Testis (tissue), 3 donors: ENCODE data around the gene AK1. TPM values are rescaled to one million over a fixed set of nuclear protein-coding genes. Genes with fewer than 3 reads are reported as not detected.

Experiments used
- DNase-seq: peaks from one replicate; pipeline ENCODE4 v3.0.0-alpha.2; 2019
- H3K27ac ChIP-seq, 2 donors: fragments of 200-600 bp; sonication (generic); one replicate each; pipeline ENCODE4 v1.5.1; 2019
- H3K27me3 ChIP-seq: fragments of 200-600 bp; sonication (generic); one replicate; pipeline ENCODE4 v1.5.1; 2019
- H3K36me3 ChIP-seq: fragments of 200-600 bp; sonication (generic); one replicate; pipeline ENCODE4 v1.5.1; 2017; ENCODE audit warnings: low read depth; ENCODE audit errors: missing control alignments
- H3K4me1 ChIP-seq: fragments of 200-600 bp; sonication (generic); one replicate; pipeline ENCODE4 v1.5.1; 2019
- H3K4me3 ChIP-seq, 2 donors: fragments of 200-600 bp; sonication (generic); one replicate each; pipeline ENCODE4 v1.5.1; 2017 to 2019
- H3K9me3 ChIP-seq: fragments of 200-600 bp; sonication (generic); one replicate; pipeline ENCODE4 v1.5.1; 2017
- CTCF ChIP-seq, 3 experiments: fragments of 450-650 bp in 2 of 3; fragments of 200-600 bp in 1 of 3; sonication (generic) in 1 of 3; IDR thresholded peaks; one replicate each; pipeline ENCODE4 v1.5.1; 2016 to 2019; ENCODE audit warnings: antibody characterized with exemption in 3 of 3, mild to moderate bottlenecking in 2 of 3, moderate library complexity in 1 of 3
- POLR2A ChIP-seq: fragments of 450-650 bp; IDR thresholded peaks from one replicate; pipeline ENCODE4 v1.6.1; 2017; ENCODE audit warnings: antibody characterized with exemption, mild to moderate bottlenecking, moderate library complexity
- WGBS, 2 donors: methylation state at CpG; one replicate each; pipeline ENCODE4 v1.1.5; 2018; 5-methylcytosine and 5-hydroxymethylcytosine counted together
- intact Hi-C: fragments of 100-400 bp; cut with DNase I; formaldehyde crosslinking; loops from one replicate; pipeline ENCODE4 v1.15.1; 2023; ENCODE audit warnings: low total_unique reads
- polyA plus RNA-seq: library from polyadenylated mRNA; stranded (reverse); fragments of 350-450 nt; fragmentation: Illumina TruSeq; extraction: RNeasy Lipid Tissue Mini Kit (QIAGEN cat#74804); gene quantifications from one replicate; pipeline ENCODE4 v1.2.3, GENCODE V29; 2014; ENCODE audit warnings: low read depth, low replicate concordance; ENCODE audit not compliant: insufficient read depth
- total RNA-seq, 2 donors: library from RNA; depleted of rRNA; stranded (reverse); fragments of >200 nt; gene quantifications; one replicate each; pipeline ENCODE4 v1.2.3, GENCODE V29; 2016

The AK1 gene
- total and polyA plus RNA-seq, 3 donors from 2014 or later, result 86.7 to 154 (median 103) TPM

DNA sequence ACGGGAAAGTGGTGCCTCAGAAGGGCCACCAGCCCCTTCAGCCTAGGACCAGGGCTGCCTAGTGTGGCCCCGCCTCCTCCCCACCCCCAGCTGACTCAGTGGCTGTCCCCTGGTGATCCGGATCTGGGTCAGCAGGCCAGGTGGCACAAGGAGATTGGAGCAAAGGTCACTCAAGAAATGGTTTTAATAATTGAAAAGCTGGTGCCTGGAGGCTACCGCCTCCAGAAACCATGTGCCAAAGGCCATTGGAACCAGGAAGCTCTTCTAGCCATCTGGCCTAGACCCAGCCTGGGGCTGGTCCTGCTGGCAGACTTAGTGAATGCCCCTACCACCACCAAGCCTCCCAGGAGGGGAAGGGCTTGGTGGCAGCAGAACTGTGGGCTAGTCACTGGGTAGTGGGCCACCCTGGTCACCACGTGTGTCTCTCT lies 37.9 kb upstream of the AK1 start:
- Histone ChIP-seq H3K4me3 (peak overlapping the region in 1 of 2 donors; percentile 56), H3K27me3 (no peaks in the 10 kb centered on the region), H3K4me1 (peaks cover 21% of the 10 kb centered on the region), H3K27ac (peak overlapping the region in 1 of 2 donors; percentile 12), H3K36me3 (no peaks in the 10 kb centered on the region), H3K9me3 (no peaks in the 10 kb centered on the region)
- 67 to 68% methylated on average over 5 of the region's 5 CpGs for WGBS, 2 donors
- DNase-seq, result no peak
- intact Hi-C loops, result loop anchor here (5.0 kb wide), 1 partner anchor 178 kb away; the partner anchor contains the start of gene TOR2A
- TF ChIP-seq POLR2A (no peak), CTCF (IDR thresholded peaks at IDR 0.05) (no peak)

GRCh38 chr9:127913682-127914081 lies 36.2 kb upstream of the AK1 start:
- H3K36me3 ChIP-seq, result no peaks in the 10 kb centered on the region
- intact Hi-C loops, result no loop called here
- WGBS, 2 donors, result 88 to 96% methylated on average over 9 to 11 of the region's 11 CpGs

GRCh38 chr9:127912882-127913281 lies 35.4 kb upstream of the AK1 start:
- no peak overlapping the region for H3K4me3 ChIP-seq
- WGBS, 2 donors, result 87 to 98% methylated on average over 5 of the region's 5 CpGs
- H3K27ac ChIP-seq, result no peak overlapping the region
- H3K4me1 ChIP-seq, result peaks cover 21% of the 10 kb centered on the region
- no peaks in the 10 kb centered on the region for H3K36me3 ChIP-seq
- no peaks in the 10 kb centered on the region for H3K9me3 ChIP-seq
- TF ChIP-seq POLR2A (no peak), CTCF (IDR thresholded peaks at IDR 0.05) (no peak)
- no peak for DNase-seq
- no peaks in the 10 kb centered on the region for H3K27me3 ChIP-seq
- intact Hi-C loops, result no loop called here

More at GRCh38 chr9:127913682-127914081, 36.2 kb upstream of the AK1 start:
- no peaks in the 10 kb centered on the region for H3K9me3 ChIP-seq
- TF ChIP-seq POLR2A (no peak), CTCF (IDR thresholded peaks at IDR 0.05) (no peak)
- H3K27ac ChIP-seq, result no peak overlapping the region
- DNase-seq, result no peak
- peaks cover 21% of the 10 kb centered on the region for H3K4me1 ChIP-seq
- no peak overlapping the region for H3K4me3 ChIP-seq
- no peaks in the 10 kb centered on the region for H3K27me3 ChIP-seq

- no peak overlapping the region for H3K27ac ChIP-seq
- intact Hi-C loops, result no loop called here
- WGBS, 2 donors, result 93 to 96% methylated on average over 5 to 30 of the region's 31 CpGs
- peaks cover 22% of the 10 kb centered on the region for H3K4me1 ChIP-seq
- H3K36me3 ChIP-seq, result no peaks in the 10 kb centered on the region
- DNase-seq, result no peak
- no peaks in the 10 kb centered on the region for H3K27me3 ChIP-seq
- no peak overlapping the region for H3K4me3 ChIP-seq
- H3K9me3 ChIP-seq, result no peaks in the 10 kb centered on the region
- no peak for TF ChIP-seq CTCF (IDR thresholded peaks at IDR 0.05)
- TF ChIP-seq POLR2A, result no peak
Observed at GRCh38 chr9:127912296-127912695, 34.8 kb upstream of the AK1 start.

DNA sequence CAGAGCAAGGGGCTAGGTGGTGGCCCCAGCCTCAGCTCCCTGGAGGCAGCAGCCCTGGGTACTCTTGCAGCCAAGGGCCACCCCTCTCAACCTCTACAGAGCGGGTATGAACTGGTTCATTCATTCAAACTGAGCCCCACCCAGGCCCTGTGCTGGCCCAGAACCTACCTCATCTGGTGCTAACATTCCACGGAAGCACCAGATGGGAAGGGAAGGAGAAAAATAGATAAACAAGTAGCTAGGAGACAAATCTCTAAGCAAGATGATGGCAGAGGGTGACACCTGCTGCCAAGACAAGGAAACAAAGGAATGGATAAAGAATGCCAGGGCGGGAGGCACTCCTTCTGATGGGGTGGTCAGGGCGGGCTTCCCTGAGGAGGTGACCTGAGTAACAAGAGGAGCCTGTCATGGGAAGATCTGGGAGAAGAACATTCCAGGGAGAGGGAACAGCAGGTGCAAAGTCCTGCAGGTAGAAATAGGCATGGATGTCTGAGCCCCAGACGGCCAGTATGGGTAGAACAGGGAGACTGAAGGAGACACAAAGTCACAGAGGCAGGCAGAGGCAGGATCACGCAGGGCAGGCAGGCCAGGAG lies 33.2 kb upstream of the AK1 start:
- Histone ChIP-seq H3K27ac (no peak overlapping the region), H3K9me3 (no peaks in the 10 kb centered on the region), H3K4me3 (no peak overlapping the region), H3K27me3 (no peaks in the 10 kb centered on the region), H3K4me1 (peaks cover 32% of the 10 kb centered on the region), H3K36me3 (no peaks in the 10 kb centered on the region)
- TF ChIP-seq POLR2A (no peak), CTCF (IDR thresholded peaks at IDR 0.05) (peak in 1 of 3 experiments; percentile 21)
- peak; percentile 46 for DNase-seq
- 57 to 60% methylated on average over 6 of the region's 6 CpGs for WGBS, 2 donors
- intact Hi-C loops, result no loop called here
